Measurements from ENCODE around the gene OR6T1.

OR6T1 gene

DNA sequence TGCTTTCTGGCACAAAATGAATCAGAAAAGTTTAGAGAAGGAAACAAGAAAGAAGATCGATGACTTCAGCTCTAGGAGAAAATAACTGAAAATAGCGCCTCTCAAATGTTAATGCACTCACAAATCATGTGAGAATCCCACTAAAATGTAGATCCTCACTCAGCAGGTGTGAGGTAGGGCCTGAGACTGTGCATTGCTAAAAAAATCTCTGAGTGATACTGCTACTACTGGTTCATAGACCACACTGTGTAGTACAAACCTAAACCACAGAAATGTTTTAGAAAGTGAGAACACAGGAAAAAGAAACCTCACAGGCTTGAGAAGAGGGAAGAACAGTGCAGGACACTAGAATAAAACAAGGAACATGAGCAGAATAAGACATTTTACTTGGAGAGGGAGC lies 39.7 kb downstream of the OR6T1 start:
- TF ChIP-seq, protein P1, sequence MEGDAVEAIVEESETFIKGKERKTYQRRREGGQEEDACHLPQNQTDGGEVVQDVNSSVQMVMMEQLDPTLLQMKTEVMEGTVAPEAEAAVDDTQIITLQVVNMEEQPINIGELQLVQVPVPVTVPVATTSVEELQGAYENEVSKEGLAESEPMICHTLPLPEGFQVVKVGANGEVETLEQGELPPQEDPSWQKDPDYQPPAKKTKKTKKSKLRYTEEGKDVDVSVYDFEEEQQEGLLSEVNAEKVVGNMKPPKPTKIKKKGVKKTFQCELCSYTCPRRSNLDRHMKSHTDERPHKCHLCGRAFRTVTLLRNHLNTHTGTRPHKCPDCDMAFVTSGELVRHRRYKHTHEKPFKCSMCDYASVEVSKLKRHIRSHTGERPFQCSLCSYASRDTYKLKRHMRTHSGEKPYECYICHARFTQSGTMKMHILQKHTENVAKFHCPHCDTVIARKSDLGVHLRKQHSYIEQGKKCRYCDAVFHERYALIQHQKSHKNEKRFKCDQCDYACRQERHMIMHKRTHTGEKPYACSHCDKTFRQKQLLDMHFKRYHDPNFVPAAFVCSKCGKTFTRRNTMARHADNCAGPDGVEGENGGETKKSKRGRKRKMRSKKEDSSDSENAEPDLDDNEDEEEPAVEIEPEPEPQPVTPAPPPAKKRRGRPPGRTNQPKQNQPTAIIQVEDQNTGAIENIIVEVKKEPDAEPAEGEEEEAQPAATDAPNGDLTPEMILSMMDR (IDR thresholded peaks at IDR 0.05; ENCODE audit: low read depth, low read length), result no peak
- DNase-seq (ENCODE audit: extremely low read depth, low read depth), result no peak

DNA sequence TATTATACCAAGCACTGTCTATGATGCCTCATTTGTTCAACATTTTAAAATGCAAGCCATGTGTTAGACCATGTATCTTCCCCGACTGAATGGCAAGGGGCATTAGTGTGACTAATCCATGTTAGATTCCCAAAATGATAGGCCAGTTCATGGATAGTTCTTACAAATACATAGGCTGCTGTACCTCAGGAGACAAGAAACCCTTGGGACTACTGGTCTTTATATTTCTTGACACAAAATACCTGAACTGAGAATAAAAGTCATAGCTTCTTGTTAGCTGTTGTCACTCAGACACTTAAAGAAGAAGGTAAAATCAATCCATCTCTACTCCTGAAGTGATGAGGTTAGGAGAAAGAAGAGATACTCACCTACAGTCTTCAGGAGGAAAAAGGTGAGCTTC lies 41.8 kb downstream of the OR6T1 start, which contains the start of gene OR8D4:
OR8D4 (plus strand) TSS at position 301 of the 400 bp plus-strand sequence. CDS start 4,265 bp downstream, outside the sequence.
- TF ChIP-seq, protein P1 (IDR thresholded peaks at IDR 0.05; ENCODE audit: low read depth, low read length), result no peak
- DNase-seq (ENCODE audit: extremely low read depth, low read depth), result no peak

DNA sequence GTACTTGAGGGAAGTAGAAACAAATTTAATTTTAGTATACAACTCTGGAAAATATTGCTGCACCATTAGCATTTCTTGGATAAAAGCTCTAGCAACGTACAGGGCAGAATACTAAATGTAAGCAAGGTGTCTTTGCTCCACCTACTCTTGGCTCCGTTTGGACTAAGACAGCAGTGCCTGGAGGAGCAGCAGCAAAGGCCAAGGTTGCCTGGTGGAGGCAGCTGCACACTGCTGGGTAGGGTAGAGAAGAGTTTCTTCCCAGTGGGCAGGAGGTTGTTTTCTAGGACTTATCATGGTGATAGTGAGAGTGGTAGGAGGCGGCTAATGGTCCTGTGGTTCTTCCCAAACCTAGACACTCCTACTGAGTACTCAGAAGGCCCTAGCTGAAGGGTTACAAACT lies 43.8 kb downstream of the OR6T1 start:
- no peak for DNase-seq (ENCODE audit: extremely low read depth, low read depth)
- TF ChIP-seq, protein P1 (IDR thresholded peaks at IDR 0.05; ENCODE audit: low read depth, low read length), result no peak

Measured in AG09319 (cell line).